ENCODE results near the gene MIB2.

The MIB2 gene

DNA sequence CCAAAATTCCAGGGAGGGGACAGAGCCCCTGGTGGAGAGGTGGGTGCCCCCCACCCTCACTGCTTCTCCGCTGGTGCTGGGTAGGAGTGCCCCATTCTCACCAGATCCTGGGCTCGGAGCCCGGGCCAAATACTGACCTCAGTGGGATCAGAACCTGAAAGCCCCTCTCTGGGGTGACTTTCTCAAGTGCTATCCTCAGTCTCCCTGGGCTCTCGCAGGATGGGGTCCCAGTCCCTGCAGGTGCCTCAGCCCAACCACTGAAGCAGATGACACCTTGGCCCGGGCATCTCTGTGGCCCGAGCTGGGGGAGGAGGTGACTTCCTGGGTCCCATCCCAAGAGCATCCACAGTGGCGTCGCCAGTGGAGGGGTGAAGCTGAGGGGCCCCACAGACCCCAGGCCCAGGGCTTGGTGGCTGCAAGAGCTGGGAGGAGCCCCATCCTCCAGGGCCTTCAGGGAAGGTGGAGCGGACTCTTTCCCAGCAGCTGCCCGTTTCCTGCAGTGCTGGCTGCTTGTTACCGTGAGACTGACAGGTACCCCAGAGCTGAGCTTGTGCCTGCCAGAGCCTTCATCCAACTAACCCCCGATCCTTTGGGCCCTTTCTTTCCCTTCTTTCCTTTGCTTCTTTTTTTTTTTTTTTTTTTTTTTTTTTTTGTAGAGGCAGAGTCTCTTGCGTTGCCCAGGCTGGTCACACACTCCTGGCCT, 11.5 kb upstream of the MIB2 start:
- Mint-ChIP-seq H3K9me3 (no peaks in the 10 kb centered on the region), H3K4me3 (no peak overlapping the region), H3K4me1 (peaks cover 34% of the 10 kb centered on the region), H3K27me3 (peaks cover 12% of the 10 kb centered on the region), H3K27ac (no peak overlapping the region)
- DNase-seq (no peak), ATAC-seq (no peak)

DNA sequence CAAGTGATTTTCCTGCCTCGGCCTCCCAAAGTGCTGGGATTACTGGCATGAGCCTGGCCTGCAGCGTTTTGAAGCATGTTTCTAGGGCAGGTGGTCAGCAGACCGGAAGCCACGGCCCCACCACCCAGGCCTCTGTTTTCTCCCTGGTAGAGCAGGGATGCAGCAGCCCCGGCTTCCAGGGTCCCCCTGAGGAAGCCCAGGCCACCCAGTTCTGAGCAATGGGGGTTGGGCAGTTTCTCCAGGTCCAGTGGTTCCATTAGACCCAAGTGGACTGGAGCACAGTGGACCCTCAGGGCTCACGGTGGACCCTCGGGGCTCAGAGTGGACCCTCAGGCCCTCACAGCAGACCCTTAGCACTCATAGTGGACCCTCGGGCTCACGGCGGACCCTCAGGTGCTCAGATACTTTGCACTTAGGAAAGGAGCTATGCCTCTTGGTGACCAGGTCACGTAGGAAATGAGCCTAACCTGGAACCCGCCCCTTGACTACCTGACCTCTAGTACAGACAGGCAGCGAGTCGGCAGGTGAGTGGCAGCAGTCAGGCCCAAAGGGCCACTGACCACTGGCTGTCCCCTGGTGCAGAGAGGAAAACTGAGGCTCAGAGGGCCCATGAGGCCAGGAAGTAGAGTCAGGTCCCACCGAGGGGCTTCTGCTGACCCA, 10.8 kb upstream of the MIB2 start:
- no peak for DNase-seq
- Mint-ChIP-seq H3K27ac (no peak overlapping the region), H3K4me3 (no peak overlapping the region), H3K27me3 (peaks cover 6% of the 10 kb centered on the region), H3K9me3 (no peaks in the 10 kb centered on the region), H3K4me1 (peaks cover 29% of the 10 kb centered on the region)
- ATAC-seq, result no peak

DNA sequence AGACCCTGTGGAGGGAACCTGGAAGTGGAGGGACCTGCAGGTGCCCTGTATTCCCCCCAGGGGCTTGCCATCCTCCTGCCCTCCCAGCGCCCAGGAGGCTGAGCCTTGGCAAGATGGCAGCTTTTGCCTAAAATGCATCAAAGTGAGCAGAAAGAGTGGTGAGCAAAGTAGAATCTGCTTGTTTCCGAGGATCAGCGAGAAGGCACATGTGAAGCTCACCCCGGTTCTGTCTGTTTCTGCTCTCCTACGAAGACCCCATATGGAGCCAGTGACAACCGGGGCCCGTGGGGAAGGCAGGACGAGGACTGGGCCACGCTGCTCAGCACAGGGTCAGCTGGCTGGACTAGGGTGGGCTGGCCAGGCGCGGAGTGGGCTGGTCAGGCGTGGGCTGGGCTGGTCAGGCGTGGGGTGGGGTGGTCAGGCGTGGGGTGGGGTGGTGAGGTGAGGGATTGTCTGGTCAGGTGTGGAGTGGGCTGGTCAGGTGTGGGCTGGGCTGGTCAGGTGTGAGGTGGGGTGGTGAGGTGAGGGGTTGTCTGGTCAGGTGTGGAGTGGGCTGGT, 10.2 kb upstream of the MIB2 start:
- DNase-seq (no peak), ATAC-seq (no peak)
- Mint-ChIP-seq H3K4me1 (peaks cover 29% of the 10 kb centered on the region), H3K4me3 (peak overlapping the region in 1 of 2 donors; percentile 47), H3K27me3 (peaks cover 6% of the 10 kb centered on the region), H3K9me3 (no peaks in the 10 kb centered on the region), H3K27ac (no peak overlapping the region)

DNA sequence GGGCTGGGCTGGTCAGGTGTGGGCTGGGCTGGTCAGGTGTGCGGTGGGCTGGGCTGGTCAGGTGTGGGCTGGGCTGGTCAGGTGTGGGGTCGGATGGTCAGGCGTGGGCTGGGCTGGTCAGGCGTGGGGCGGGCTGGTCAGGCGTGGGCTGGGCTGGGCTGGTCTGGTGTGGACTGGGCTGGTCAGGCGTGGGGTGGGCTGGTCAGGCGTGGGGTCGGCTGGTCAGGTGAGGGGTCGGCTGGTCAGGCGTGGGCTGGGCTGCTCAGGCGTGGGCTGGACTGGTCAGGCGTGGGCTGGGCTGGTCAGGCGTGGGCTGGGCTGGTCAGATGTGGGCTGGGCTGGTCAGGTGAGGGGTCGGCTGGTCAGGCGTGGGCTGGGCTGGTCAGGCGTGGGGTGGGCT, 9.6 kb upstream of the MIB2 start:
- H3K9me3 Mint-ChIP-seq, result no peaks in the 10 kb centered on the region
- ATAC-seq (no peak), DNase-seq (no peak)
- H3K4me3 Mint-ChIP-seq, result no peak overlapping the region
- H3K27me3 Mint-ChIP-seq, result peaks cover 3% of the 10 kb centered on the region
- H3K4me1 Mint-ChIP-seq, result peaks cover 27% of the 10 kb centered on the region
- no peak overlapping the region for H3K27ac Mint-ChIP-seq

GRCh38 chr1:1606232-1606631, 9.1 kb upstream of the MIB2 start:
- Mint-ChIP-seq H3K4me3 (no peak overlapping the region), H3K27me3 (no peaks in the 10 kb centered on the region), H3K9me3 (no peaks in the 10 kb centered on the region), H3K27ac (peak overlapping the region in 1 of 2 donors; percentile 99), H3K4me1 (peaks cover 24% of the 10 kb centered on the region)
- no peak for DNase-seq
- no peak for ATAC-seq

GRCh38 chr1:1609822-1610485, 5.3 kb upstream of the MIB2 start:
- H3K4me1 Mint-ChIP-seq, result peaks cover 39% of the 10 kb centered on the region
- H3K4me3 Mint-ChIP-seq, result no peak overlapping the region
- H3K9me3 Mint-ChIP-seq, result no peaks in the 10 kb centered on the region
- ATAC-seq (no peak), DNase-seq (no peak)
- H3K27ac Mint-ChIP-seq, result no peak overlapping the region
- H3K27me3 Mint-ChIP-seq, result no peaks in the 10 kb centered on the region

DNA sequence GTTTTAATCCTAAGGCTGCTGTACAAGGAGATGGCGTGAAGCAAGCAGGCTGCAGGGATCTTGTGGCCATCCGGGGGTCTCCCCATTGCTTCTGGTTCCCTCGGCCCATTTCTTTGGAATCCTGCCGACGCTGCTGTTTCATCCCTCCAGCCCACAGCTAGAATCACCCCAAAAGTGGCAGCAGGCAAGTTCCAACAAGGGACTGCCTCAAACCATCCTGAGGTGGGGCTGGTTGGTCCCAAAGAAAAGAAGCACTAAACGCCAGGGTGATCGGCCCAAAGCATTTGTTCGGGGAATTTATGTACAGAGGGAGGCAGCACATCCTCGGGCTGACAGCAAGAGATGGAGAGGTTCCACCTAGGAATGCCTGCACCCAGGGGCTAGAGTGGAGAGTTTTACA, 4.5 kb upstream of the MIB2 start:
- Mint-ChIP-seq H3K4me1 (peaks cover 39% of the 10 kb centered on the region), H3K27me3 (no peaks in the 10 kb centered on the region), H3K9me3 (no peaks in the 10 kb centered on the region), H3K27ac (no peak overlapping the region), H3K4me3 (no peak overlapping the region)
- DNase-seq, result no peak
- ATAC-seq, result no peak

- peaks cover 41% of the 10 kb centered on the region for H3K4me1 Mint-ChIP-seq
- H3K9me3 Mint-ChIP-seq, result no peaks in the 10 kb centered on the region
- H3K27me3 Mint-ChIP-seq, result no peaks in the 10 kb centered on the region
- no peak overlapping the region for H3K4me3 Mint-ChIP-seq
- ATAC-seq, result no peak
- no peak overlapping the region for H3K27ac Mint-ChIP-seq
- DNase-seq, result no peak
Measured at GRCh38 chr1:1612104-1612400, 3.2 kb upstream of the MIB2 start.

DNA sequence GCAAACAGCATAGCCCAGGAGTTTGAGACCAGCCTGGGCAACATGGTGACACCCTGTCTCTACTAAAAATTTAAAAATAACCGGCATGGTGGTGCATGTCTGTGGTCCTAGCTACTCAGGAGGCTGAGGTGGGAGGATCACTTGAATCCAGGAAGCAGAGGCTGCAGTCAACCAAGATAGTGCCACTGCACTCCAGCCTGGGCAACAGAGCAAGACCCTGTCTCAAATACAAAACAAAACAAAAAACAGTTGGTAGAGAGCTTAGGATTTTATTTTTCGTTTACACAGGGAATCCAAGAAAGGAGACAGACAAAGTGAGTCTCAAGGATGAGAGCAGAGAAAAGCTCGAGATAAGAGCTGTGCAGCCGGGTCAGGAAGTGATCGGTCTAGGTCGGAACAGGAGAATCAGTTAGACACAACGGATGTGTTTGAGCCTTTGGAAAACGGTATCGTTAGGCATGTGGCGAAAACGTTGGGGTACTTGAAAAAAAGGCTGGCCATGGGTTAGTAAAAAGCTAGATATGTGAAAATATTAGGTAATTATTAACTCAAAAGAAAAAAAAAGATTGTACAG, 1.7 kb upstream of the MIB2 start:
- peak overlapping the region; percentile 88 to 97 for H3K4me3 Mint-ChIP-seq
- no peak for ATAC-seq
- peak overlapping the region in 1 of 2 donors; percentile 97 for H3K27ac Mint-ChIP-seq
- no peak for DNase-seq
- H3K4me1 Mint-ChIP-seq, result peaks cover 41% of the 10 kb centered on the region
- H3K27me3 Mint-ChIP-seq, result no peaks in the 10 kb centered on the region
- no peaks in the 10 kb centered on the region for H3K9me3 Mint-ChIP-seq

DNA sequence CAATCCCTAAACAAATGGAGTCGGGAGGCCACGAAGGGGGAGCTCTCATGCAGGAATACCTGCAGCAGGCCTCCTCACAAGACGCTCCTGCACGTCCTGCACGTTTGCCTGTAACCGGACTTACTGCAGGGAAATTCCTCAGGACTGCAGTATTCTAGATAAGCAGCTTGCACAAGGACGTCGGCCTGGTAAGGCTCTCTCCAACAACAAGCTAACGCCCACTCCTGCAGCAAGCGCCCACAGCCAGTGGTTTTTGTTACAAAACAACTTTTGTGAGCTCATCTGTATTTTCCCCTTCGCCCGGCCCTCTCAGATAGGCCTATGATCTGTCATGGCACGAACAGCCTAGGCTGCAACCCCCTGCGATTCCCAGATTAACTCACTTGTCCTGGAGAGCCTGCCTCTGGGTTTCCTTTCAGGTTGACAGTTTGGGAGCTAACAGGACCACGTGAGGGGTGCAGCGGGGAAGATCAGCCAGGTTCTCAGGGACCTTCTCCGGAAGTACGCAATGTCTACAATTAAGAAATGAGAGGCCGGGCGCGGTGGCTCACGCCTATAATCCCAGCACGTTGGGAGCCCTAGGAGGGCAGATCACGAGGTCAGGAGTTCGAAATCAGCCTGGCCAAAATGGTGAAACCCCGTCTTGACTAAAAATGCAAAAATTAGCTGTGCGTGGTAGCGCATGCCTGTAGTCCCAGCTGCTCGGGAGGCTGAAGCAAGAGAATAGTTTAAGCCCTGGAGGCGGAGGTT, 921 bp upstream of the MIB2 start:
- H3K9me3 Mint-ChIP-seq, result no peaks in the 10 kb centered on the region
- ATAC-seq, result peak; percentile 17
- peak; percentile 64 to 69 for DNase-seq
- H3K4me3 Mint-ChIP-seq, result peak overlapping the region; percentile 88 to 97
- no peaks in the 10 kb centered on the region for H3K27me3 Mint-ChIP-seq
- peak overlapping the region; percentile 97 for H3K27ac Mint-ChIP-seq
- H3K4me1 Mint-ChIP-seq, result peaks cover 41% of the 10 kb centered on the region

GRCh38 chr1:1614954-1615255, 395 bp upstream of the MIB2 start:
- Mint-ChIP-seq H3K27ac (peak overlapping the region; percentile 97), H3K4me1 (peaks cover 41% of the 10 kb centered on the region), H3K9me3 (no peaks in the 10 kb centered on the region), H3K4me3 (peak overlapping the region; percentile 88 to 97), H3K27me3 (no peaks in the 10 kb centered on the region)
- no peak for ATAC-seq
- DNase-seq, result no peak

- ATAC-seq (peak; percentile 14), DNase-seq (no peak)
- H3K27me3 Mint-ChIP-seq, result no peaks in the 10 kb centered on the region
- no peaks in the 10 kb centered on the region for H3K9me3 Mint-ChIP-seq
- H3K4me1 Mint-ChIP-seq, result peaks cover 41% of the 10 kb centered on the region
- H3K4me3 Mint-ChIP-seq, result peak overlapping the region; percentile 54 to 84
- peak overlapping the region in 1 of 2 donors; percentile 88 for H3K27ac Mint-ChIP-seq
Measured at GRCh38 chr1:1616045-1616790, 918 bp downstream of the MIB2 start.

DNA sequence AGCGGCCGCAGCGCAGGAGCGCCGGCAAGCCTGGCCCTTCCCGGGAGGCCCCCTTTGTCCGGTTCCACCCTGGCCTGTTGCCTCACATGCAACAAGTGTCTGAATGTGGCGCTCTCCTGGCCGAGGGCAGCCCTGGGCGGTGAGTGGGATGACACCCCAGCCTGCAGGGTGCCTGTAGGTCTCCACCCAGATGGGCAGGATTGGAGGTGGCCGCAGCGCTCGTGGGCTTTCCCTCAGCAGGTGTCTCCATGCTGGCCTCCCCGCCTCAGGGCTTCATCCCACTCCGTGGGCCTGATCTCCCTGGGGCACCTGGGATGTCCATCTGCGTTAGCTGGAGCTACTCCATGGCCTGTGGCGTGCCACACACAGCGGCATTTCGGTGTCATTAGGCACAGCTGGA, 1.5 kb downstream of the MIB2 start:
- ATAC-seq (no peak), DNase-seq (no peak)
- Mint-ChIP-seq H3K4me3 (peak overlapping the region; percentile 54 to 84), H3K9me3 (no peaks in the 10 kb centered on the region), H3K27me3 (no peaks in the 10 kb centered on the region), H3K27ac (peak overlapping the region in 1 of 2 donors; percentile 19), H3K4me1 (peaks cover 40% of the 10 kb centered on the region)

GRCh38 chr1:1617516-1617915, 2.2 kb downstream of the MIB2 start:
- peaks cover 35% of the 10 kb centered on the region for H3K4me1 Mint-ChIP-seq
- no peak for ATAC-seq
- no peak for DNase-seq
- H3K27ac Mint-ChIP-seq, result peak overlapping the region in 1 of 2 donors; percentile 63
- no peaks in the 10 kb centered on the region for H3K9me3 Mint-ChIP-seq
- peak overlapping the region in 1 of 2 donors; percentile 54 for H3K4me3 Mint-ChIP-seq
- no peaks in the 10 kb centered on the region for H3K27me3 Mint-ChIP-seq

DNA sequence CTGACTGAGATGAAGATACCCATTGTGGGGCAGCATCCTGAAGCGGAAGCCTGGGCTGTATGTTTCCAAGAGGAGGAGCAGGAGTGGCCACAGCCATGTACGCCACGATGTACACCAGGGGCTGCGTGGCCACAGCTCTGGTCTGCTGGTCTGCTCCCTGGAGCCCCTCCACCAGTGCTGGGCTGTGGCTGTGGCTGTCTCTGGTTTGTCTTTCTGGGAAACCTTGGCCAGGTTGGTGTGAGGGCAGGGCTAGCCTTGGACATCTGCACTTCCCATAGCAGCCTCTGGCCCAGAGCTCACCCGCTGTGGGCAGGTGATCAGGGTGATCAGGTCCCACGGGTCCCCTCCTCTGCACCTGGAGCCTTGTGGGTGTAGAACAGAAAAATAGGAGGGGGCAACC, 2.6 kb downstream of the MIB2 start:
- H3K4me3 Mint-ChIP-seq, result no peak overlapping the region
- DNase-seq (no peak), ATAC-seq (no peak)
- H3K27me3 Mint-ChIP-seq, result no peaks in the 10 kb centered on the region
- H3K27ac Mint-ChIP-seq, result no peak overlapping the region
- no peaks in the 10 kb centered on the region for H3K9me3 Mint-ChIP-seq
- H3K4me1 Mint-ChIP-seq, result peaks cover 38% of the 10 kb centered on the region

Data from stimulated activated naive CD8-positive, alpha-beta T cell treated with anti-CD3 and anti-CD28 coated beads, Interleukin-15, amount 100 ng/mL, for 72 hours (primary cell).